Smooth muscle cell of the umbilical artery (primary cell): ENCODE measurements around the gene CYP2C8. TPM values are rescaled to one million over a fixed set of nuclear protein-coding genes. Genes with fewer than 3 reads are reported as not detected.

Experiments
- total RNA-seq: library from RNA; depleted of rRNA; stranded (reverse); fragments of >200 nt; gene quantifications from 2 replicates; pipeline ENCODE4 v1.2.3, GENCODE V29; 2014

CYP2C8 gene
- total RNA-seq: not detected in 2 replicates

DNA sequence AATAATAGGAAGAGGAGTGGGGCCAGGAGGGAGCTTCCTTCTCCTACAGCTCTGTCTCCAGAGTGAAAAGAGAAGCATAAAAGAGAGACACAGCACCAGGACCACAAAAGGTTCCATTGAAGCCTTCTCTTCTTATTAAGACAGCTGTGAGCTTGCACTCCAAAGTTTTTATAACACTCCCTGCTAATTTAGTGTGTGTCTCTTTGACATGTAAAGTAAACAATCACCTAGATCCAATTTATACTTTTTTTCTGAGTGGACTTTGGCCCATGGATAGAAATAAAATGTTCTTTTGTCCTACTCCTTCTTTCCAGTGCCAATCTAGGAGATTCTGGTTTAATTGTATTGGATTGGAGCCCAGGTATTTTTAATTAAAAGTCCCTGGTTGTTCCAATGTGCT is at the start of gene CYP2C8:
Gene CYP2C8 (minus strand): TSS at position 212 of the 400 bp plus-strand sequence. CDS start 95 bp downstream, at position 117.

Other genes starting within 250 kb of the CYP2C8 start
- gene CYP2C9, start 130.8 kb downstream of the CYP2C8 start, total RNA-seq: not detected in 2 replicates
- not detected in 2 replicates for gene ACSM6, start 124.7 kb upstream of the CYP2C8 start, total RNA-seq
- 5.6 and 7.9 TPM in 2 replicates for gene PDLIM1, start 221.5 kb upstream of the CYP2C8 start, total RNA-seq